GM21825 (cell line): Measurements from ENCODE around the gene ZNF264.
A peak's percentile ranks its signal among the peaks of the same experiment; 100 is the strongest.
"Not testable (repeated sequence)": the region's sequence is repeated elsewhere in the genome, so short reads cannot be mapped to it uniquely, and the experiment has no call there.

Experiments
- ATAC-seq: cut with Tn5 transposase; IDR thresholded peaks from one replicate; pipeline ENCODE4 v1.9.1; 2021; ENCODE audit warnings: mild to moderate bottlenecking, moderate library complexity; ENCODE audit not compliant: unreplicated experiment

Gene ZNF264

DNA sequence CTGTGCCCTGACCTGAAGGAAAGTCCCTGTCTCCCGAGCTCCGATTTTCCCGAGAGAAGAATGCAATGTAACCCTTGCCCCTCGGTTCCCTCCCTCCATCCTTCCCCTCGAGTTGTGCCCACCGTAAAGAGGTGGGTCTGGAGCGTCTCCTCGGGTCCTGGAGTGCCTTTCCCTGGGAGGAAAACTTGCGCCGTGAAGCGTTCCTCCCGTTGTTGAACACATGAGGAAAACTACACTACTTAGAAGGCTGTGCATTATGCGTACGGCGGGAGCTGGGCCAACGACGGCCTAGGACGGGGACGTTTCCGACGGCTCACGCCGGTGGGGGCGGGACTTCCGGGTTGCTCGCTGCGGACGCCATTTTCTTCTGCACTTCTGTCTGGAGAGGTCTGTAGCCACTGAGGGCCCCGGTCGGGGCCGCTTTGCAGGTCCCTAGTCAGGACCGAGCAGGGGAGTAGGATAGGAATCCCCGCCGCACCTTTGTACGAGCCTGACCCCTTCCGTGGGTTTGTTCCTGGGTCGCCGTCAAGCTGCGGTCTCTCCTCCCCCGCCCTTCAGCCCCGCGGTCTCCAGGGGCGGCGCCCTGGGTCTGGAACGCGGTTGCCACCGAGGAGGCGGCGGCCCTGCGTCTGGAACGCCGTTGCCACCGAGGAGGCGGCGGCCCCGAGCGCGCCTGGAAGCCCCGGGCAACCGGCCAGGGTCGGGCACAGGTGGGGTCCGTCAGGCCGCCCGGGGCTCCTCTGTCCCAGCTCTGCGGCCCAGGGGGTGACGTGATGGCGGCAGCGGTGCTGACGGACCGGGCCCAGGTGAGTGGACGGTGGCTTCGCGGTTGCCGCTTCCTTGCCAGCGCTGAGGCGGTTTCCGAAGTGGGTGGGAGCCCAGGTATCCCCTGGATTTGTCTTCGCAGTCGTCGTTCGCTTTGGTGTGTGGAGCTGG is at the start of gene ZNF264:
Gene ZNF264, plus strand, starts transcription at position 360 of the 936 bp plus-strand sequence. Its CDS starts 414 bp downstream, at position 774.
- peak; percentile 96 for ATAC-seq

DNA sequence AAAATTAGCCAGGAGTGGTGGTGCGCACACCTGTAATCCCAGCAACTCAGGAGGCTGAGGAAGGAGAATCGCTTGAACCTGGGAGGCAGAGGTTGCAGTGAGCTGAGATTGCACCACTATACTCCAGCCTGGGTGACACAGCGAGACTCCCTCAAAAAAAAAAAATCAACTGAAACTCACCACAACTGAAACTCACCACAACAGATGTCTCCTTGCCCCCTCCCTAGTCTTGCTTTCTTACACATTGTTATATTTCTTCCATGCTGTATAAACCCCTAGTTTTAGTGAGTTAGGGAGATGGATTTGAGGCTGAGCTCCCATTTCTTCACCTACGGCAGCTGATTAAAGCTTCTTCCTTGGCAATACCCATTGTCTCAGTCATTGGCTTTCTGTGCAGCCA is 49.6 kb upstream of the ZNF264 start:
- no peak for ATAC-seq

DNA sequence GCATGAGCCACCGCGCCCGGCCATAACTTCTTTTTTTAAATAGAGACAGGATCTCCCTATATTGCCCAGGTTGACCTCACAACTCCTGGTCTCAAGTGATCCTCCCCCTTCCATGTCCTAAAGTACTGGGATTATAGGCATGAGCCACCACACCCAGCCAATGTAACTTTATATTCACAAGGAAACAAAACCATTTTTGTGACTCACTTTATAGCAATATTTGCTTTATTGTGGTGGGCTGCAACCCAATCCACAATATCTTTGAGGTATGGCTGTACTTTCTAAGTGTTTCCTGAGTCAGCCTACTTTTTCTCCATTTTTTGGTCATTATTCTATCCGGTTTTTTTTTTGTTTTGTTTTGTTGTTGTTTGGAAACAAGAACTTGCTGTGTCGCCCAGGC is 38.4 kb upstream of the ZNF264 start:
- ATAC-seq: no peak

DNA sequence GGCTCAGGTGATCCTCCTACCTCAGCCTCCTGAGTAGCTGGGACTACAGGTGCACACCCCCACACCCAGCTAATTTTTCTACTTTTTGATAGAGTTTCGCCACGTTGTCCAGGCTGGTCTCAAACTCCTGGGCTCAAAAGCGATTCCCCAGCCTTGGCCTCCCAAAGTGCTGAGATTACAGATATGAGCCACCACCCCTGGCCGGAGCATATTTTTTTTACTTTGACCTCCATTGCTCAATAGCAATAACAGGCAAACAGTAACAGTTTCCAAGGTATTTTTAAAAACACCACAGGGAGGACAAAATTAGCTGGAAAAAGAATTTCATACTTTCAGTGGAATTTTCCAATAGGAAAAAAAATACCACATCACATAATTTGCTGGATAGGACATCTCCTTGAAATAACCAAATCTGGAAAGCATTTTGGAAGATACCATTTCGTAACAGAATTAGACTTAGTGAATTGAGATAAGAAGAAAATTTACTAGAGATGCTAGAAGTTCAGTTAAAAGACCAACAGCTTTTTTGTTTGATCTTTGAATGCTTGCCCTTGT is 29.2 kb upstream of the ZNF264 start:
- no peak for ATAC-seq

- ATAC-seq: no peak
Observed at GRCh38 chr19:57165846-57166245, 25.5 kb upstream of the ZNF264 start.

DNA sequence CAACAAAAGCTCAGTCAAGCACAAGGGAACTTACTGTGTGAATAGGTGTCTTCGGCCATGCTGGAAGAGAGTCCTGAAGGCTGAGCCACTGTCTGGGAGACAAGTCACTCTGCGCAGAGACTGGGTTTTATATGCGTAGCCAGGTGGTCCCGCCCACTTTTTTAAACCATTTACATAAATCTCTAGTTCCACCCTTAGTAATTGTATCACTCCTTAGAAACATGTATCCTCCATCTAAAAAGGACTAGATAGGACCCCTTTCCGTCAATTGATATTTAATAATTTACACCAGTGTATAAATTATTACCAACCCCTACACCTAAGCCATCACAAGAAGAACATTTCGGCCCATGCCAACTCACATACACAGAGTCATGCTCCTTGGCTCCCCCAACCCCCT is 23.9 kb upstream of the ZNF264 start, which contains the start of gene DUXA:
Gene DUXA, minus strand, starts transcription at position 101 of the 400 bp plus-strand sequence. Its CDS starts 42 bp downstream, at position 59.
- no peak for ATAC-seq

- no peak for ATAC-seq
Observed at GRCh38 chr19:57171551-57172081, 19.7 kb upstream of the ZNF264 start.

DNA sequence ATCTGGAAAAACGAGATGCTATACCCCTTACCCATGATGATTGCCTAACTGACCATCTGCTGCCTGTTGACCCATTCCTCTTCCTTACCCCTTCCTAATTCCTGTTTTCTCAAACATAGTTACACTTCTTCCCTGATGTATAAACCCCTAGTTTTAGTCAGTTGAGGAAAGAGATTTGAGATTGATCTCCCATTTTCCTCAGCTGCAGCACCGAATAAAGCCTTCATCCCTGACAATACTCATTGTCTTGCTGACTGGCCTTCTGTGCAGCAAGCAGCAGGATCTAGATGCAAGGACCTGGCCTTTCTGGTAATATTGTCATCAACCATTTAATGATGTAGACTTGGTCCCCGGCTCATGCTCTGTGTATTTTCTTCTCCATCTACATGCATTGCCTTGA is 999 bp upstream of the ZNF264 start:
- no peak for ATAC-seq

DNA sequence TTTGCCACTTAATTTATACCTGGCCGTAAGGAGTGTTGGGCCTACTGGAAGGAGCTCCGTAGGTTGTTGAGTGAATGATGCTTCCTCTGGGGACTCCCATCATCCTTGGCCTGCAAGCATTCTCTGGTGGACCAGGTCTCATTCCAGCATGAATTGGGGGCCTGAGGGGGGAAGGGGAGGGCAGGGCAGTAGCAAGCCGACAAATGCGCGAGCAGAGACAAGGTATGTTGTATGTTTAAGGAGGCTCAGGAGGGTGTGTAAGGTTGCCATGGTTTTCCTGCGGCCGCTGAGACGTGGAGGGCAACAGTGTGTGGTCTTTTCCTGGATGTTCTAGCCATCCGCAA is 749 bp downstream of the ZNF264 start:
- ATAC-seq: no peak

DNA sequence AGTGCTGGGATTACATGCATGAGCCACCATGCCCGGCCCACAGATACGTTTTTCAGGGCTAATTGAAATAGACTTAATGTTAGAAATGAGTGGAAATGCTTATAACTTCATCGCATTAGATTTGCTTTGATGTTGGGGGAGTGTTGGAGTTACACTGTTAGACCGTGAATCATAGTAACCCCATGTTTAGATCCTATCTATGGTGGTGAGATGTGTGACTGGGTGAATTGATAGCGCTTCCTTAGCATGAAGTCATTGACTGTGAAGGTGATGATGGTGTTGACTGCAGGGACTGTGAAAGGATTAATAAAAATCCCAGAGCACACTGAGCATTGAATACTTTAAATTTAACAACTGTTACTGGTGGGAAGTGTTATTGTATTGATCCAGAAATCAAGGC is 1.7 kb downstream of the ZNF264 start:
- ATAC-seq: no peak

DNA sequence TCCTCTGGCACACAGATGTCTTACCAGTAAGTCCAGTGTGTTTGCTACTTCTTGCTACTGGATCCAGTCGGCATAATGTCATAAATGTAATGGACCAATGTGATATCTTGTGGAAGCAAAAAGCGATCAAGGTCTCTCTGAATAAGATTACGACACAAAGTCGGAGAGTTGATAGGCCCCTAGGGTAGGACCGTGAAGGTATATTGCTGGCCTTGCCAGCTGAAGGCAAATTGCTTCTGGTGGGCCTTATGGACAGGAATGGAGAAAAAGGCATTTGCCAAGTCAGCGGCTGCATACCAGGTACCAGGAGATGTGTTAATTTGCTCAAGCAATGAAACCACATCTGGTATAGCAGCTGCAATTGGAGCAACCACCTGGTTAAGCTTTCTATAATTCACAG is 6.6 kb downstream of the ZNF264 start:
- ATAC-seq: not testable (repeated sequence)

DNA sequence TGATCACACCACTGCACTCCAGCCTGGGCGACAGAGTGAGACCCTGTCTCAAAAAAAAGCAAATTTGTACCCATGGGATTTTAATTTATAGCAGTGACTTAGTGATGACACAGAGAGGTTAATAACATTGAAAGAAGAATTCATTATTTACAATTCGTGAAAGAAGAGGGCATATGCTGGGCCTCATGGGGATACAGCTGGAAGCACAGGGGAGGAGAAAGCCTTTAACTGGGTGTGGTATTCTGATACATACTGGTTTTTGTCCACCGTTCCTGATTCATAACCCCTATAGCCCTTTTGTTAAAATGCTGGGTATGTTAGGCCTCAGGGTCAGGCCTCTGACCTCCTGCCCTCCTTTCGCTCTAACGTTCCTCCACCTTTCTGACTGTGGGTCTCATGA is 10.9 kb downstream of the ZNF264 start:
- no peak for ATAC-seq

DNA sequence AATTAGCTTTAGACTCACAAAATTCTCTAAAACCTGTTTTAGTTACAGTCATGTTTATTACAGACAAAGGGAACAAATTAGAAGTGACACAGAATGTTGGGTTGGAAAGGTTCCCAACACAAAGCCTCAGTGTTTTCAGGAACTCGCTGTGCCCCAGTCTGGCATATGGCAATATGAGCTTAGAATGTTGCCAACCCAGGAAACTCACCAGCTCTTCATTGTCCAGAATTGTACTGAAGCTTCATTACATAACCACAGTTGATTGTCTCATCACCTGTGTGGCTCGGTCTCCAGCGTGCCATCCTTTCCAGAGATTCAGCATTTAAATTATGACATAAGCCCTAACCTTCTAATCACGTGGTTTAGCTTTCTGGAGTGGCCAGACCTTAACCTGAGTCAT is 19.1 kb downstream of the ZNF264 start:
- no peak for ATAC-seq

DNA sequence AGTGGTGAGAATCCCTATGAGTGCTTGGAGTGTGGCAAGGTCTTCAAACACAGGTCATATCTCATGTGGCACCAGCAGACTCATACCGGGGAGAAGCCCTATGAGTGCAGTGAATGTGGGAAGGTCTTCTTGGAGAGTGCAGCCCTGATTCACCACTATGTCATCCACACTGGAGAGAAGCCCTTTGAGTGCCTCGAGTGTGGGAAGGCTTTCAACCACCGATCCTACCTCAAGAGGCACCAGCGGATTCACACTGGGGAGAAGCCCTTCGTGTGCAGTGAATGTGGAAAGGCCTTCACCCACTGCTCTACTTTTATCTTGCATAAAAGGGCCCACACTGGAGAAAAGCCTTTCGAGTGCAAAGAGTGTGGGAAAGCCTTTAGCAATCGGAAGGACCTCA is 20.8 kb downstream of the ZNF264 start:
- no peak for ATAC-seq

GRCh38 chr19:57227502-57227901 is 36.2 kb downstream of the ZNF264 start:
- no peak for ATAC-seq

DNA sequence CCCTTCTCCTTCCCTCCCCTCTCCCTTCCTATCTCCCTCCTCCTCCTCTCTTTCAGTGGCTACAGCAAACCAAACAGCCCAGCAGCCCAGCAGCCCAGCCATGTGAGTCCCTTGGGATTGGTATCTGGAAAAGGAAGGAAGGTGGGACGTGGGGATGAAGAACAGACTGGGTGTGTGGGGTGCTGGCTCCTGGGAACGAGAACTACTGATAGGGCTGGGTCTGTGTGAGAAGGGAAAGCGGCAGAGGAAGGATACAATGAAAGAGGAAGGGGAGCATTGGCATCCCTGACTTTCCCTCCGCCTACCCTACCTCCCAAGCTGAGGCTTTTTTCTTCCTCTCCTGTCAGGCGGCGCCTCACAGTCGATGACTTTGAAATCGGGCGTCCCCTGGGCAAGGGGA is 40.4 kb downstream of the ZNF264 start:
- ATAC-seq: no peak

GRCh38 chr19:57233207-57233606 is 41.9 kb downstream of the ZNF264 start:
- no peak for ATAC-seq

DNA sequence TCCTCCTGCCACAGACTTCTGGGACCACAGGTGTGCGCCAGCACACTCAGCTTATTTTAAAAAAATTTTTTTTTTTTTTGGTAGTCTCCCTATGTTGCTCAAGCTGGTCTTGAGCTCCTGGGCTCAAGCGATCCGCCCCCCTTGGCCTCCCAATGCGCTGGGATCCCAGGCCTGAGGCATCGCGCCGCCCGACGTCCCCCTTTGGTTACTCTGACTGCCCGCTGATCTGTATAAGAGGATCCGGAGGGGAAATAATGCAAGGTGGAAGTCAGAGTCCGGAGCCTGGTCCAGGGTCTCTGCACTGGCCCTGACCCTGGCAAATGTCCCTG is 48.6 kb downstream of the ZNF264 start:
- no peak for ATAC-seq

GRCh38 chr19:57240311-57241090 is 49.2 kb downstream of the ZNF264 start, which contains the start of gene ZNF805:
ZNF805 (plus strand) TSS chr19:57240632; CDS start chr19:57240892, 260 bp downstream.
- peak; percentile 91 for ATAC-seq

DNA sequence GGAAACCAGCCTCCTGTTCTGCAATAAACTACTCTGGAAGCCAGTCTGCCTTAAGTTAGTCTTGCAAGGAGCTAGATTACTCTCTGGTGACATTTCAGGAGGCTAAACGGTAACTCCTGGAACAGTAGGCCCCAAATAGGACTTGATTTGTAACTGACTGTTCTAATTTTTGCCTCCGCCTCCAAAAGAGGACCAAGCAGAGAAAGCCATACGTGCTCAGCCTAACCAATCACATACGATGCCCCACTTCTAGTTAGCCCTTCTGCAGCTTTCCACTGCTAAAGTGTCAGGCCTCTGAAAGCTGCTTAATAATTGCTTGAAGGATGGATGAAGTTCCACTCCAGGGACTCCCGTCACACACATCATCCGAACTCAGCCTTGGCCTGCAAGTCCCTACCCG is 49.9 kb downstream of the ZNF264 start:
- ATAC-seq: no peak

DNA sequence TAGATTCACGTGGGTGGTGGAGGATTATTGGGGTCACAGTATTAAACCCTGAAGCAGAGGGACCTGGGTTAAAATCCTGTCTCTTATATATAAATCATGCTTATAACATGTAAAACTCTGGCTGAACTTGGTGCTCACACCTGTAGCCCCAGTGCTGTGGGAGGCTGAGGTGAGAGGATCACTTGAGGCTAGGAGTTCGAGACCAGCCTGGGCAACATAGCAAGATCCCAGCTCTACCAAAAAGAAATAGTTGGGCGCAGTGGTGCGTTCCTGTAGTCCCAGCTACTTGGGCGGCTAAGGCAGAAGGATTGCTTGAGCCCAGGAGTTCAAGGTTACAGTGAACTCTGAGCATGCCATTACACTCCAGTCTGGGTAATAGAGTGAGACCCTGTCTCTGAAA is 51.5 kb downstream of the ZNF264 start:
- ATAC-seq: no peak
